Uterus (tissue), 4 donors: ENCODE measurements around the gene SPON1. TPM values are rescaled to one million over a fixed set of nuclear protein-coding genes. Genes with fewer than 3 reads are reported as not detected.
"Not testable (repeated sequence)": the region's sequence is repeated elsewhere in the genome, so short reads cannot be mapped to it uniquely, and the experiment has no call there.

Experiments used
- DNase-seq, 2 donors: peaks; one replicate each; pipeline ENCODE4 v3.0.0-alpha.2; 2019 to 2020
- H3K27ac ChIP-seq, 2 donors: fragments of 200-600 bp; sonication (generic); 1 replicate in 1 of 2; 2 replicates in 1 of 2; pipeline ENCODE4 v1.5.1; 2016 to 2018
- H3K27me3 ChIP-seq, 2 donors: fragments of 200-600 bp; sonication (generic); one replicate each; pipeline ENCODE4 v1.5.1; 2018 to 2019; ENCODE audit warnings: control low read depth in 1 of 2
- H3K36me3 ChIP-seq, 2 donors: fragments of 200-600 bp; sonication (generic); one replicate each; pipeline ENCODE4 v1.5.1; 2019; ENCODE audit warnings: control low read depth in 1 of 2
- H3K4me1 ChIP-seq, 2 donors: fragments of 200-600 bp; sonication (generic); one replicate each; pipeline ENCODE4 v1.5.1; 2018 to 2019; ENCODE audit warnings: control low read depth in 1 of 2
- H3K4me3 ChIP-seq, 2 donors: fragments of 200-600 bp; sonication (generic); 1 replicate in 1 of 2; 2 replicates in 1 of 2; pipeline ENCODE4 v1.5.1; 2018 to 2019; ENCODE audit warnings: mild to moderate bottlenecking in 1 of 2
- H3K9me3 ChIP-seq, 2 donors: fragments of 200-600 bp; sonication (generic); one replicate each; pipeline ENCODE4 v1.5.1; 2019; ENCODE audit warnings: control low read depth in 1 of 2
- CTCF ChIP-seq, 4 experiments: fragments of 200-600 bp in 2 of 4; fragments of 450-650 bp in 2 of 4; sonication (generic) in 2 of 4; IDR thresholded peaks; one replicate each; pipeline ENCODE4 v1.5.1; 2016 to 2019; ENCODE audit warnings: antibody characterized with exemption in 4 of 4, mild to moderate bottlenecking in 2 of 4, moderate library complexity in 1 of 4
- POLR2A ChIP-seq, 2 donors: fragments of 450-650 bp; IDR thresholded peaks; one replicate each; pipeline ENCODE4 v1.6.1; 2016; ENCODE audit warnings: antibody characterized with exemption in 2 of 2, mild to moderate bottlenecking in 1 of 2, moderate library complexity in 1 of 2
- intact Hi-C: fragments of 100-400 bp; cut with DNase I; formaldehyde crosslinking; loops from one replicate; pipeline ENCODE4 v1.15.1; 2023; ENCODE audit warnings: low total_unique reads
- total RNA-seq, 4 donors: library from RNA; depleted of rRNA in 3 of 4; stranded (reverse); fragments of >200 nt in 3 of 4; gene quantifications; one replicate each; pipeline versions ENCODE4 v1.1.0 to v1.2.4, GENCODE V29; 2014 to 2023
- donor health status: DM: yes; HTN: yes; CAD: no.

Gene SPON1
- total RNA-seq, 4 donors from 2014 or later, result 18.8 to 139 (median 28.8) TPM

- Histone ChIP-seq H3K36me3 (no peaks in the 10 kb centered on the region), H3K4me1 (no peaks in the 10 kb centered on the region), H3K9me3 (no peaks in the 10 kb centered on the region), H3K27me3 (no peaks in the 10 kb centered on the region), H3K27ac (no peak overlapping the region), H3K4me3 (no peak overlapping the region)
- TF ChIP-seq CTCF (IDR thresholded peaks at IDR 0.05) (no peak), POLR2A (IDR thresholded peaks at IDR 0.05) (no peak)
- no peak for DNase-seq
- intact Hi-C loops, result loop anchor here (5.0 kb wide), 1 partner anchor 291 kb away; no protein-coding TSS in a partner anchor
Observed at GRCh38 chr11:14248580-14248981, 286.1 kb downstream of the SPON1 start.

GRCh38 chr11:14249121-14249963 is 286.8 kb downstream of the SPON1 start:
- DNase-seq, result peak; percentile 55 to 58
- no peaks in the 10 kb centered on the region for H3K27me3 ChIP-seq
- H3K27ac ChIP-seq, result no peak overlapping the region
- H3K4me3 ChIP-seq, result no peak overlapping the region
- H3K36me3 ChIP-seq, result no peaks in the 10 kb centered on the region
- TF ChIP-seq POLR2A (IDR thresholded peaks at IDR 0.05) (no peak), CTCF (IDR thresholded peaks at IDR 0.05) (peak; percentile 83 to 89 (median 86))
- H3K4me1 ChIP-seq, result no peaks in the 10 kb centered on the region
- intact Hi-C loops, result loop anchor here (5.0 kb wide), 1 partner anchor 292 kb away; no protein-coding TSS in a partner anchor
- no peaks in the 10 kb centered on the region for H3K9me3 ChIP-seq

- Histone ChIP-seq H3K4me1 (no peaks in the 10 kb centered on the region), H3K27me3 (no peaks in the 10 kb centered on the region), H3K36me3 (no peaks in the 10 kb centered on the region), H3K27ac (no peak overlapping the region), H3K9me3 (no peaks in the 10 kb centered on the region), H3K4me3 (no peak overlapping the region)
- no peak for TF ChIP-seq POLR2A (IDR thresholded peaks at IDR 0.05)
- TF ChIP-seq CTCF (IDR thresholded peaks at IDR 0.05), result no peak
- DNase-seq, result no peak
- intact Hi-C loops, result no loop called here
Observed at GRCh38 chr11:14251754-14252153, 289.2 kb downstream of the SPON1 start.

GRCh38 chr11:14252501-14252900 is 290.0 kb downstream of the SPON1 start:
- intact Hi-C loops, DNase-seq, H3K27ac ChIP-seq, H3K27me3 ChIP-seq, H3K4me1 ChIP-seq, H3K9me3 ChIP-seq, H3K36me3 ChIP-seq, H3K4me3 ChIP-seq: not testable (repeated sequence)

GRCh38 chr11:14253421-14253820 is 290.9 kb downstream of the SPON1 start:
- Histone ChIP-seq H3K4me3 (no peak overlapping the region), H3K36me3 (no peaks in the 10 kb centered on the region), H3K9me3 (no peaks in the 10 kb centered on the region), H3K27me3 (no peaks in the 10 kb centered on the region), H3K27ac (no peak overlapping the region), H3K4me1 (no peaks in the 10 kb centered on the region)
- TF ChIP-seq POLR2A (IDR thresholded peaks at IDR 0.05), result no peak
- TF ChIP-seq CTCF (IDR thresholded peaks at IDR 0.05), result no peak
- no peak for DNase-seq
- intact Hi-C loops, result no loop called here
